HepG2 (cell line): ENCODE results near the gene HARBI1. TPM values are rescaled to one million over a fixed set of nuclear protein-coding genes. Genes with fewer than 3 reads are reported as not detected.

Source experiments
- ATAC-seq: fragments of 200-7000 bp; cut with Tn5 transposase; 3 replicates; pipeline ENCODE4 v1.9.1; 2020; ENCODE audit warnings: mild to moderate bottlenecking, moderate library complexity
- Bru-seq: library from RNA; stranded (reverse); fragments of 400-500 nt; gene quantifications from one replicate; lab custom pipeline; 2021; lab: Mats Ljungman, UMichigan
- BruChase-seq, 2 experiments: library from RNA; stranded (reverse); fragments of 400-500 nt; gene quantifications; one replicate each; lab custom pipeline; 2021; lab: Mats Ljungman, UMichigan
- BruUV-seq: library from RNA; stranded (reverse); fragments of 400-500 nt; replicated peaks from 2 replicates; lab custom pipeline; 2021; lab: Mats Ljungman, UMichigan
- CTCF ChIA-PET: fragments of 300-600 bp; formaldehyde crosslinking; extraction: SDS; loops from one replicate; lab custom pipeline; 2021; ENCODE audit warnings: low total read pairs, inconsistent platforms, low intra/inter-chr PET ratio; lab: Yijun Ruan, JAX
- POLR2A ChIA-PET: fragments of 350-600 bp; sonication (Branson Sonifier 250); formaldehyde crosslinking; loops from one replicate; lab custom pipeline; 2020; ENCODE audit warnings: antibody characterized with exemption, inconsistent platforms; lab: Yijun Ruan, JAX
- DNase-seq: peaks from one replicate; pipeline ENCODE4 v3.0.0-alpha.2; 2015; ENCODE audit warnings: low spot score
- FAIRE-seq: peaks from 3 replicates; lab custom pipeline; 2011; peaks lifted over from hg19 to GRCh38; lab: Jason Lieb, UNC
- H2AFZ ChIP-seq: one replicate; pipeline ENCODE4 v1.6.1; 2011; ENCODE audit warnings: low read length, inconsistent platforms
- H3K27ac ChIP-seq: fragments of 300-600 bp; 3 replicates; pipeline ENCODE4 v1.8.0; 2011; ENCODE audit warnings: mixed run types, mild to moderate bottlenecking, mixed read lengths, low read length, inconsistent platforms; ENCODE audit not compliant: insufficient read depth; ENCODE audit errors: extremely low read length
- H3K27me3 ChIP-seq, 2 experiments: fragments of 200-600 bp in 1 of 2; 2 replicates in 1 of 2; 3 replicates in 1 of 2; pipeline versions ENCODE4 v1.6.0 to v1.8.0; 2011; ENCODE audit warnings: low read length in 2 of 2, mild to moderate bottlenecking in 2 of 2, moderate library complexity in 2 of 2, inconsistent platforms in 1 of 2; ENCODE audit not compliant: insufficient read depth in 2 of 2, control insufficient read depth in 1 of 2
- H3K36me3 ChIP-seq, 2 experiments: fragments of 200-600 bp in 1 of 2; replicated peaks in 1 of 2; 2 replicates in 1 of 2; 3 replicates in 1 of 2; pipeline versions ENCODE4 v1.5.1 to v1.8.0; 2011; ENCODE audit warnings: low read length in 2 of 2, inconsistent platforms in 1 of 2; ENCODE audit not compliant: insufficient read depth in 2 of 2, control insufficient read depth in 1 of 2
- H3K4me1 ChIP-seq: 2 replicates; pipeline ENCODE4 v1.5.1; 2012; ENCODE audit warnings: low read length, inconsistent platforms; ENCODE audit not compliant: insufficient read depth
- H3K4me2 ChIP-seq: 2 replicates; pipeline ENCODE4 v1.6.0; 2011; ENCODE audit warnings: low read depth, low read length, inconsistent platforms
- H3K4me3 ChIP-seq, 3 experiments: fragments of 200-600 bp in 1 of 3; sonication (generic), shearing (Covaris generic) in 1 of 3; replicated peaks in 1 of 3; 2 replicates each; pipeline ENCODE4 v1.5.1; 2011 to 2016; ENCODE audit warnings: low read length in 3 of 3, inconsistent platforms in 2 of 3, low read depth in 2 of 3, mild to moderate bottlenecking in 2 of 3, control low read depth in 1 of 3, mixed read lengths in 1 of 3; ENCODE audit not compliant: insufficient read depth in 1 of 3
- H3K79me2 ChIP-seq: one replicate; pipeline ENCODE4 v1.6.1; 2011; ENCODE audit warnings: low read length, inconsistent platforms; ENCODE audit not compliant: insufficient read depth
- H3K9ac ChIP-seq: 2 replicates; pipeline ENCODE4 v1.6.0; 2011; ENCODE audit warnings: mild to moderate bottlenecking, low read depth, low read length, inconsistent platforms; ENCODE audit not compliant: insufficient read depth
- H3K9me3 ChIP-seq: 2 replicates; pipeline ENCODE4 v1.5.1; 2012; ENCODE audit warnings: mild to moderate bottlenecking, low read length
- H4K20me1 ChIP-seq: 2 replicates; pipeline ENCODE4 v1.6.0; 2011; ENCODE audit warnings: inconsistent platforms, mild to moderate bottlenecking, low read length, moderate library complexity; ENCODE audit not compliant: insufficient read depth
- AGO1 ChIP-seq: fragments of 200-400 bp; formaldehyde crosslinking; IDR thresholded peaks from 2 replicates; pipeline ENCODE4 v1.6.1; 2017; ENCODE audit warnings: mild to moderate bottlenecking, low read depth, low read length, moderate library complexity; ENCODE audit not compliant: poor library complexity, severe bottlenecking
- BRCA1 ChIP-seq: sonication (generic); formaldehyde crosslinking; IDR thresholded peaks from 2 replicates; pipeline ENCODE4 v1.4.0; 2020; ENCODE audit warnings: missing genetic modification reagents
- GFI1 ChIP-seq: sonication (generic); formaldehyde crosslinking; IDR thresholded peaks from 2 replicates; pipeline ENCODE4 v1.5.0; 2020; ENCODE audit warnings: missing genetic modification reagents, mild to moderate bottlenecking, borderline replicate concordance
- KDM5A ChIP-seq: fragments of 200-600 bp; sonication (generic); IDR thresholded peaks from 2 replicates; pipeline ENCODE4 v1.7.0; 2018; ENCODE audit warnings: antibody characterized with exemption, mild to moderate bottlenecking, low read length, borderline replicate concordance
- MTF2 ChIP-seq: sonication (generic); formaldehyde crosslinking; IDR thresholded peaks from 2 replicates; pipeline ENCODE4 v1.5.0; 2020; ENCODE audit warnings: missing genetic modification reagents, borderline replicate concordance
- NONO ChIP-seq, 2 experiments: fragments of 450-650 bp in 1 of 2; sonication (generic) in 1 of 2; formaldehyde crosslinking in 1 of 2; IDR thresholded peaks in 1 of 2; conservative IDR thresholded peaks in 1 of 2; 2 replicates each; pipeline versions ENCODE4 v1.6.1 to v1.8.0; 2017 to 2022; ENCODE audit warnings: mild to moderate bottlenecking in 1 of 2, missing genetic modification reagents in 1 of 2, moderate library complexity in 1 of 2
- RFX3 ChIP-seq: IDR thresholded peaks from 2 replicates; pipeline ENCODE4 v1.6.1; 2016; ENCODE audit warnings: missing biosample characterization, missing genetic modification reagents
- SP140L ChIP-seq: sonication (generic); formaldehyde crosslinking; IDR thresholded peaks from 2 replicates; pipeline ENCODE4 v1.4.0; 2020; ENCODE audit warnings: missing genetic modification reagents, borderline replicate concordance
- SRY ChIP-seq: sonication (generic); formaldehyde crosslinking; IDR thresholded peaks from 2 replicates; pipeline ENCODE4 v1.8.0; 2022; ENCODE audit warnings: mild to moderate bottlenecking, missing genetic modification reagents
- ZNF430 ChIP-seq: sonication (generic); formaldehyde crosslinking; IDR thresholded peaks from 2 replicates; pipeline ENCODE4 v1.9.0; 2021; ENCODE audit warnings: mild to moderate bottlenecking, missing genetic modification reagents
- ZNF615 ChIP-seq: sonication (generic); formaldehyde crosslinking; IDR thresholded peaks from 2 replicates; pipeline ENCODE4 v1.5.0; 2020; ENCODE audit warnings: mild to moderate bottlenecking, missing genetic modification reagents, borderline replicate concordance
- ZNF691 ChIP-seq: sonication (generic); formaldehyde crosslinking; IDR thresholded peaks from 2 replicates; pipeline ENCODE4 v1.4.0; 2020; ENCODE audit warnings: missing genetic modification reagents, low read depth, mild to moderate bottlenecking, borderline replicate concordance
- ZNF704 ChIP-seq: sonication (generic); formaldehyde crosslinking; IDR thresholded peaks from 2 replicates; pipeline ENCODE4 v1.8.1; 2023; ENCODE audit warnings: mild to moderate bottlenecking, inconsistent platforms, moderate library complexity, missing genetic modification reagents, borderline replicate concordance
- ZNF740 ChIP-seq: sonication (generic); formaldehyde crosslinking; IDR thresholded peaks from 2 replicates; pipeline ENCODE4 v1.4.0; 2020; ENCODE audit warnings: missing genetic modification reagents
- WGBS: methylation state at CpG from one replicate; pipeline ENCODE4 v1.1.6; 2017; ENCODE audit warnings: low lambda C conversion rate; 5-methylcytosine and 5-hydroxymethylcytosine counted together
- in situ Hi-C: cut with HindIII; loops from 2 replicates; pipeline ENCODE4 v1.10.0; 2017; ENCODE audit warnings: low pct_unique_long_range_greater_than_20kb; ENCODE audit not compliant: extremely low pct_ligation_motif_present
- intact Hi-C: fragments of 100-400 bp; cut with micrococcal nuclease; formaldehyde crosslinking; loops from one replicate; pipeline ENCODE4 v1.10.0; 2022; ENCODE audit not compliant: unreplicated experiment
- long read RNA-seq, 2 experiments: library from RNA in 1 of 2; library from polyadenylated mRNA in 1 of 2; stranded (forward) in 1 of 2; unstranded in 1 of 2; transcript quantifications; one replicate each; pipeline ENCODE4 v2.0.0, GENCODE V29; 2019 to 2022
- polyA minus RNA-seq, 3 experiments: library from RNA; depleted of rRNA, polyadenylated mRNA; stranded (reverse); fragments of >200 nt; gene quantifications; 2 replicates each; pipeline ENCODE4 v1.2.3, GENCODE V29; 2011; ENCODE audit warnings: low replicate concordance in 1 of 3
- polyA plus RNA-seq, 8 experiments: library from polyadenylated mRNA; depleted of rRNA in 3 of 8; stranded (reverse) in 7 of 8; unstranded in 1 of 8; fragments of >200 nt; fragmentation: Illumina TruSeq in 4 of 8; extraction: Trizol in 4 of 8; gene quantifications; 2 replicates each; pipeline versions ENCODE4 v1.2.1 to v1.2.3, GENCODE V29; 2011 to 2016; ENCODE audit warnings: low read depth in 4 of 8, missing spikeins in 1 of 8, mixed read lengths in 1 of 8; ENCODE audit not compliant: insufficient read depth in 1 of 8
- total RNA-seq, 5 experiments: library from RNA; depleted of rRNA; stranded (reverse); fragments of >200 nt; fragmentation: Illumina TruSeq; extraction: Trizol; gene quantifications; 2 replicates each; pipeline ENCODE4 v1.2.3, GENCODE V29; 2016; ENCODE audit warnings: low read depth in 1 of 5

HARBI1 gene
- total RNA-seq (2016; rRNA removed; fragmentation: Illumina TruSeq; extraction: Trizol) (4.8 and 6.9 TPM in 2 replicates), polyA plus RNA-seq (2011; rRNA removed) (2.5 and 3.0 TPM in 2 replicates), polyA minus RNA-seq (2011; rRNA and poly(A)+ RNA removed; ENCODE audit: low replicate concordance) (4.5 and 8.3 TPM in 2 replicates), Bru-seq, nascent RNA (percentile 49 among the genes with signal in this experiment), BruChase-seq, experiment 1, labeled RNA remaining after a 6-hour chase (percentile 42 among the genes with signal in this experiment), BruChase-seq, experiment 2, labeled RNA remaining after a 2-hour chase (percentile 53 among the genes with signal in this experiment)
- 1.5 and 2.1 TPM in 2 replicates for total RNA-seq (2016; cell fraction: cytosol; rRNA removed; fragmentation: Illumina TruSeq; extraction: Trizol; ENCODE audit: low read depth)
- 4.6 and 6.5 TPM in 2 replicates for total RNA-seq (2016; cell fraction: insoluble cytoplasmic fraction; rRNA removed; fragmentation: Illumina TruSeq; extraction: Trizol)
- total RNA-seq (2016; cell fraction: membrane; rRNA removed; fragmentation: Illumina TruSeq; extraction: Trizol) = 4.0 and 4.8 TPM in 2 replicates
- total RNA-seq (2016; cell fraction: nucleus; rRNA removed; fragmentation: Illumina TruSeq; extraction: Trizol) = 1.5 and 3.2 TPM in 2 replicates
- polyA plus RNA-seq (2011; cell fraction: cytosol; rRNA removed) = 1.7 and 2.6 TPM in 2 replicates
- 2.5 and 3.5 TPM in 2 replicates for polyA plus RNA-seq (2011; cell fraction: nucleus; rRNA removed)
- 2.4 and 2.6 TPM in 2 replicates for polyA plus RNA-seq (2012)
- 0.31 and 0.55 TPM in 2 replicates for polyA plus RNA-seq (2016; cell fraction: cytosol; fragmentation: Illumina TruSeq; extraction: Trizol; ENCODE audit: low read depth)
- polyA plus RNA-seq (2016; cell fraction: insoluble cytoplasmic fraction; fragmentation: Illumina TruSeq; extraction: Trizol; ENCODE audit: low read depth) = 4.2 and 4.6 TPM in 2 replicates
- 1.1 and 1.2 TPM in 2 replicates for polyA plus RNA-seq (2016; cell fraction: membrane; fragmentation: Illumina TruSeq; extraction: Trizol; ENCODE audit: low read depth)
- 1.9 and 3.3 TPM in 2 replicates for polyA plus RNA-seq (2016; cell fraction: nucleus; fragmentation: Illumina TruSeq; extraction: Trizol; ENCODE audit: insufficient read depth, low read depth)
- 2.2 TPM in 2 replicates for polyA minus RNA-seq (2011; cell fraction: cytosol; rRNA and poly(A)+ RNA removed)
- polyA minus RNA-seq (2011; cell fraction: nucleus; rRNA and poly(A)+ RNA removed) = 2.2 and 4.4 TPM in 2 replicates
- long read RNA-seq, experiment 1, partial matches to known transcripts = 0 of 8 reads
- long read RNA-seq, experiment 1, other reads (novel, unspliced or antisense) = 8 of 8 reads
- long read RNA-seq, experiment 2, partial matches to known transcripts = 1 of 5 reads
- long read RNA-seq, experiment 2, other reads (novel, unspliced or antisense) = 3 of 5 reads

- Histone ChIP-seq H3K36me3 (peaks cover 2 to 7% of the 10 kb centered on the region in 2 experiments; a peak in 2 of 5 replicates), H2AFZ (peak within 1 kb of the TSS; percentile 77), H3K79me2 (peaks cover 37% of the 10 kb centered on the region), H3K9ac (peak within 1 kb of the TSS; percentile 100), H3K4me1 (peaks cover 51% of the 10 kb centered on the region), H3K27ac (peak within 1 kb of the TSS; percentile 98), H4K20me1 (no peaks in the 10 kb centered on the region), H3K4me2 (peak within 1 kb of the TSS; percentile 76), H3K4me3 (peak within 1 kb of the TSS; percentile 99 to 100 (median 100)), H3K27me3 (no peaks in the 10 kb centered on the region; a peak in 1 of 5 replicates), H3K9me3 (no peaks in the 10 kb centered on the region)
- FAIRE-seq (no peak), DNase-seq (peak; percentile 77), ATAC-seq (peak; percentile 97)
- in situ Hi-C loops (no loop called here), intact Hi-C loops (loop anchor here (1.0 to 5.0 kb wide), 3 partner anchors 23 to 80 kb away; partner anchors contain the start of gene AMBRA1)
- ChIA-PET CTCF (no interaction called here), POLR2A (interaction anchor here (1.1 to 2.3 kb wide), 5 partner anchors 23 to 102 kb away, joined by 3 to 11 read pairs (median 4); partner anchors contain the start of genes AMBRA1 and F2)
- WGBS = under 1% methylated on average over 36 of the region's 72 CpGs
- BruUV-seq = TSS peak; percentile 80
- TF ChIP-seq SP140L (CRISPR knock-in tag) (no peak), NONO (IDR thresholded peaks at IDR 0.05) (no peak), NONO (CRISPR knock-in tag; conservative IDR thresholded peaks at IDR 0.05) (peak; percentile 61), ZNF691 (CRISPR knock-in tag) (no peak), GFI1 (CRISPR knock-in tag) (peak; percentile 75), ZNF704 (CRISPR knock-in tag) (no peak), KDM5A (peak; percentile 97), BRCA1 (CRISPR knock-in tag) (no peak), AGO1 (no peak), ZNF615 (0 out of 2 replicates have a peak, but pooled peaks have one; percentile 61), MTF2 (no peak), ZNF740 (CRISPR knock-in tag) (peak; percentile 98), SRY (peak; percentile 38; the same call in 1 of the 2 replicates), RFX3 (CRISPR knock-in tag) (no peak), ZNF430 (CRISPR knock-in tag) (peak; percentile 54; the same call in 1 of the 2 replicates)
Measured at GRCh38 chr11:46617134-46617971, at the start of gene HARBI1, which contains the start of gene ATG13. HARBI1 (minus strand) TSS chr11:46617227; CDS start chr11:46616237, 990 bp downstream. ATG13 (plus strand) TSS chr11:46617553; CDS start chr11:46644292, 26,739 bp downstream.
